ENCODE data around the gene CYP17A1.

DNA sequence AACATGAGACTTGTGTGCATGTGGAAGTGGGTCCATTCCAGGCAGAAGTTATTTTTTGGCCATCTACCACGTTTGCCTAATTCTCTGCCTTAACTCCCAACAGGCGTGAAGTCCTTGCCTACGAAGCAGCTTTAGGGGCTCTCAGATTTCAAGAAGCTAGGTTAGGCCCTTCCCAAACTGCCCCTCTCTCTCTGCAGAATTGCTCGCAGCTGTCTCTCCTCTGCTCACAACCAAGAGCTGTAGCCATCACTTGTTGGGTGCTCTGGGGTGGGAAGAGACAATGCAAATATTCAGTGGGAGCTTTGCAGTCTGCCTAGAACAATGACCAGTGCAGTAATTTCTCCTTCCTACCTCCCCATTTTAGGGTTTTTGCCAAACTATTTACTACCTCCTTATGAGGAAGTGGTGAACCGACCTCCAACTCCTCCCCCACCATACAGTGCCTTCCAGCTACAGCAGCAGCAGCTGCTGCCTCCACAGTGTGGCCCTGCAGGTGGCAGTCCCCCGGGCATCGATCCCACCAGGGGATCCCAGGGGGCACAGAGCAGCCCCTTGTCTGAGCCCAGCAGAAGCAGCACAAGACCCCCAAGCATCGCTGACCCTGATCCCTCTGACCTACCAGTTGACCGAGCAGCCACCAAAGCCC, 24.9 kb downstream of the CYP17A1 start:
- TF ChIP-seq GATA2 (IDR thresholded peaks at IDR 0.05; ENCODE audit: low read depth, low read length) (no peak), GATA3 (IDR thresholded peaks at IDR 0.05; ENCODE audit: low read depth, low read length) (no peak)
